CD14-positive monocyte (primary cell): ENCODE data around the gene ZSWIM9. TPM values are rescaled to one million over a fixed set of nuclear protein-coding genes. Genes with fewer than 3 reads are reported as not detected.
"Not testable (repeated sequence)": the region's sequence is repeated elsewhere in the genome, so short reads cannot be mapped to it uniquely, and the experiment has no call there.

Experiments
- DNase-seq, 3 donors: peaks; one replicate each; pipeline ENCODE4 v3.0.0-alpha.2; 2011 to 2022
- H2AFZ ChIP-seq: 2 replicates; pipeline ENCODE4 v1.6.0; 2012; ENCODE audit warnings: mild to moderate bottlenecking, low read depth, low read length, inconsistent platforms; ENCODE audit not compliant: insufficient read depth, poor library complexity, severe bottlenecking
- H3K27ac ChIP-seq, 2 donors: 1 replicate in 1 of 2; 2 replicates in 1 of 2; pipeline ENCODE4 v1.5.1; 2012 to 2013; ENCODE audit warnings: low read length in 2 of 2, control low read depth in 1 of 2, inconsistent platforms in 1 of 2, low read depth in 1 of 2, mild to moderate bottlenecking in 1 of 2
- H3K27me3 ChIP-seq, 2 donors: one replicate each; pipeline versions ENCODE4 v1.6.0 to v1.6.1; 2011 to 2013; ENCODE audit warnings: low read length in 2 of 2; ENCODE audit not compliant: control insufficient read depth in 2 of 2, insufficient read depth in 2 of 2
- H3K36me3 ChIP-seq, 2 donors: replicated peaks in 1 of 2; 1 replicate in 1 of 2; 2 replicates in 1 of 2; pipeline versions ENCODE4 v1.5.1 to v1.6.1; 2012 to 2013; ENCODE audit warnings: low read length in 2 of 2, control low read depth in 1 of 2, inconsistent platforms in 1 of 2, mild to moderate bottlenecking in 1 of 2; ENCODE audit not compliant: insufficient read depth in 2 of 2, control insufficient read depth in 1 of 2
- H3K4me1 ChIP-seq, 2 donors: 1 replicate in 1 of 2; 2 replicates in 1 of 2; pipeline versions ENCODE4 v1.5.1 to v1.6.1; 2012 to 2013; ENCODE audit warnings: low read length in 2 of 2, control low read depth in 1 of 2, inconsistent platforms in 1 of 2, mild to moderate bottlenecking in 1 of 2, moderate library complexity in 1 of 2; ENCODE audit not compliant: insufficient read depth in 2 of 2, control insufficient read depth in 1 of 2
- H3K4me2 ChIP-seq: replicated peaks from 2 replicates; pipeline ENCODE3; 2012; ENCODE audit warnings: low read length, moderate library complexity, mild to moderate bottlenecking; ENCODE audit not compliant: poor library complexity, severe bottlenecking; ENCODE audit errors: extremely low read depth
- H3K4me3 ChIP-seq, 3 experiments: fragments of 200-600 bp in 1 of 3; sonication (generic) in 1 of 3; replicated peaks in 1 of 3; 1 replicate in 2 of 3; 2 replicates in 1 of 3; pipeline ENCODE4 v1.5.1; 2011 to 2013; ENCODE audit warnings: low read length in 3 of 3, mild to moderate bottlenecking in 3 of 3, control low read depth in 2 of 3, low read depth in 2 of 3, inconsistent platforms in 1 of 3, moderate library complexity in 1 of 3
- H3K79me2 ChIP-seq: 2 replicates; pipeline ENCODE4 v1.6.0; 2012; ENCODE audit warnings: mild to moderate bottlenecking, control low read depth, inconsistent platforms, low read length, moderate library complexity; ENCODE audit not compliant: insufficient read depth
- H3K9ac ChIP-seq: 2 replicates; pipeline ENCODE4 v1.6.0; 2017; ENCODE audit warnings: low read length, mild to moderate bottlenecking; ENCODE audit not compliant: insufficient read depth, poor library complexity, severe bottlenecking
- H3K9me3 ChIP-seq, 2 donors: replicated peaks in 1 of 2; 1 replicate in 1 of 2; 2 replicates in 1 of 2; pipeline versions ENCODE4 v1.5.1 to v1.6.1; 2012 to 2013; ENCODE audit warnings: low read length in 2 of 2, control low read depth in 1 of 2; ENCODE audit not compliant: control insufficient read depth in 1 of 2, insufficient read depth in 1 of 2
- H4K20me1 ChIP-seq: 2 replicates; pipeline ENCODE4 v1.6.0; 2012; ENCODE audit warnings: mild to moderate bottlenecking, low read length, control low read depth, moderate library complexity; ENCODE audit not compliant: insufficient read depth
- H3K27ac Mint-ChIP-seq, 7 donors: one replicate each; pipeline ENCODE4 v1.8.0; 2020; ENCODE audit warnings: mild to moderate bottlenecking in 7 of 7, mixed read lengths in 7 of 7, moderate library complexity in 6 of 7, inconsistent platforms in 2 of 7
- H3K27me3 Mint-ChIP-seq, 3 donors: one replicate each; pipeline ENCODE4 v1.8.0; 2021 to 2022; ENCODE audit warnings: low read depth in 3 of 3, mild to moderate bottlenecking in 3 of 3, mixed read lengths in 3 of 3, moderate library complexity in 3 of 3, inconsistent platforms in 1 of 3
- H3K36me3 Mint-ChIP-seq, 2 donors: one replicate each; pipeline ENCODE4 v1.8.0; 2020; ENCODE audit warnings: mixed read lengths in 2 of 2, inconsistent platforms in 1 of 2, mild to moderate bottlenecking in 1 of 2
- H3K4me1 Mint-ChIP-seq: one replicate; pipeline ENCODE4 v1.8.0; 2020; ENCODE audit warnings: mild to moderate bottlenecking, mixed read lengths
- H3K4me3 Mint-ChIP-seq, 2 donors: one replicate each; pipeline ENCODE4 v1.8.0; 2020; ENCODE audit warnings: mild to moderate bottlenecking in 2 of 2, mixed read lengths in 2 of 2, moderate library complexity in 1 of 2
- H3K9me3 Mint-ChIP-seq, 7 donors: one replicate each; pipeline ENCODE4 v1.8.0; 2020 to 2022; ENCODE audit warnings: mixed read lengths in 7 of 7, mild to moderate bottlenecking in 6 of 7, moderate library complexity in 6 of 7, inconsistent platforms in 2 of 7
- CTCF ChIP-seq: fragments of 200-600 bp; IDR thresholded peaks from one replicate; pipeline ENCODE4 v1.8.0; 2022; ENCODE audit warnings: antibody characterized with exemption, mild to moderate bottlenecking
- WGBS: methylation state at CpG from one replicate; pipeline ENCODE4 v1.1.5; 2013; ENCODE audit warnings: missing lambda C conversion rate; ENCODE audit not compliant: insufficient coverage; 5-methylcytosine and 5-hydroxymethylcytosine counted together
- intact Hi-C, 2 donors: fragments of 100-400 bp; cut with micrococcal nuclease; formaldehyde crosslinking; loops; one replicate each; pipeline versions ENCODE4 v1.15.0 to v1.15.1; 2023
- polyA plus RNA-seq, 3 donors: library from polyadenylated mRNA; depleted of rRNA in 1 of 3; unstranded in 2 of 3; stranded (reverse) in 1 of 3; fragments of 300-500 nt in 2 of 3; fragments of >200 nt in 1 of 3; fragmentation: Illumina TruSeq in 2 of 3; gene quantifications; 1 replicate in 2 of 3; 2 replicates in 1 of 3; pipeline ENCODE4 v1.2.3, GENCODE V29; 2012 to 2021

The ZSWIM9 gene
- polyA plus RNA-seq, 3 donors: 0.28 to 2.5 (median 0.97) TPM

DNA sequence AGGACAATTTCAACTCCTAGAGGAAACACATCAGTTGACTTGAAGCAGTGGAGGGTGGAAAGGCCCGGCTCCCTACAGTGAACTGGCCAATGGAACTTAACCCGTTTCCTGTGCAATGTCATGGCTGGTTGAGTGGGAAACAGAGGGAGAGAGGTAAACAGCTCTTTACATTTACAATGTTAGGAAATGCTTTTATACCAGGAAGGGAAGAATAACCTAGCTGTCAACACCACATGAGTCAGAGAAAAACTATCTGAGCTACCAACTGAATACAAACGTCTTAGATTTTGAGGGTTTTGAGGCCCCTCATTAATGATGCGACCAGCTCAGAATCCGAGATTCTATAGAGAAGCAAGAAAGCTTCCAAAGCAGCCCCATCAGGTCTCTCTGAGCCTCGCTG lies 48.5 kb downstream of the ZSWIM9 start:
- peaks cover 0 to 1% (median 0%) of the 10 kb centered on the region in 3 donors for H3K27me3 Mint-ChIP-seq
- Histone ChIP-seq H3K36me3 (peaks cover 79 to 99% of the 10 kb centered on the region in 2 donors), H2AFZ (no peak overlapping the region), H3K4me3 (no peak overlapping the region), H3K79me2 (no peaks in the 10 kb centered on the region), H3K27me3 (no peaks in the 10 kb centered on the region), H4K20me1 (peaks cover 4% of the 10 kb centered on the region), H3K27ac (no peak overlapping the region), H3K4me2 (no peak overlapping the region), H3K4me1 (no peaks in the 10 kb centered on the region), H3K9me3 (no peaks in the 10 kb centered on the region), H3K9ac (no peak overlapping the region)
- no peak for TF ChIP-seq CTCF
- H3K4me1 Mint-ChIP-seq: no peaks in the 10 kb centered on the region
- no peak overlapping the region for H3K4me3 Mint-ChIP-seq
- peaks cover 75 to 93% of the 10 kb centered on the region in 2 donors for H3K36me3 Mint-ChIP-seq
- no peak for DNase-seq
- peak overlapping the region in 3 of 7 donors; percentile 4 to 25 (median 18) for H3K27ac Mint-ChIP-seq
- intact Hi-C loops: no loop called here
- 97% methylated on average over 4 of the region's 6 CpGs for WGBS
- no peaks in the 10 kb centered on the region for H3K9me3 Mint-ChIP-seq

- peaks cover 70 to 99% of the 10 kb centered on the region in 2 donors for H3K36me3 ChIP-seq
- intact Hi-C loops, H3K4me3 Mint-ChIP-seq, DNase-seq, H3K4me2 ChIP-seq, H3K27ac ChIP-seq, H4K20me1 ChIP-seq, H3K9me3 Mint-ChIP-seq, H3K4me1 Mint-ChIP-seq, H3K27me3 Mint-ChIP-seq, H3K4me1 ChIP-seq, H3K9me3 ChIP-seq, H3K4me3 ChIP-seq, H3K27me3 ChIP-seq, H2AFZ ChIP-seq, H3K79me2 ChIP-seq, H3K9ac ChIP-seq: not testable (repeated sequence)
- H3K36me3 Mint-ChIP-seq: peaks cover 69 to 92% of the 10 kb centered on the region in 2 donors
- no CpG with 5 or more reads among the region's 3 CpGs for WGBS
- H3K27ac Mint-ChIP-seq: peak overlapping the region in 2 of 7 donors; percentile 54 to 91
These were observed 50.3 kb downstream of the ZSWIM9 start for GRCh38 chr19:48220784-48221183.
